Skeletal muscle cell (primary cell): ENCODE measurements around the gene GRK6.
A peak's percentile ranks its signal among the peaks of the same experiment; 100 is the strongest.

Experiments used
- DNase-seq: peaks from one replicate; pipeline ENCODE4 v3.0.0-alpha.2; 2010; ENCODE audit warnings: low read depth
- H3K4me3 ChIP-seq: 2 replicates; pipeline ENCODE4 v1.5.1; 2011; ENCODE audit warnings: low read depth, mild to moderate bottlenecking, control low read depth, low read length, moderate library complexity

Gene GRK6

DNA sequence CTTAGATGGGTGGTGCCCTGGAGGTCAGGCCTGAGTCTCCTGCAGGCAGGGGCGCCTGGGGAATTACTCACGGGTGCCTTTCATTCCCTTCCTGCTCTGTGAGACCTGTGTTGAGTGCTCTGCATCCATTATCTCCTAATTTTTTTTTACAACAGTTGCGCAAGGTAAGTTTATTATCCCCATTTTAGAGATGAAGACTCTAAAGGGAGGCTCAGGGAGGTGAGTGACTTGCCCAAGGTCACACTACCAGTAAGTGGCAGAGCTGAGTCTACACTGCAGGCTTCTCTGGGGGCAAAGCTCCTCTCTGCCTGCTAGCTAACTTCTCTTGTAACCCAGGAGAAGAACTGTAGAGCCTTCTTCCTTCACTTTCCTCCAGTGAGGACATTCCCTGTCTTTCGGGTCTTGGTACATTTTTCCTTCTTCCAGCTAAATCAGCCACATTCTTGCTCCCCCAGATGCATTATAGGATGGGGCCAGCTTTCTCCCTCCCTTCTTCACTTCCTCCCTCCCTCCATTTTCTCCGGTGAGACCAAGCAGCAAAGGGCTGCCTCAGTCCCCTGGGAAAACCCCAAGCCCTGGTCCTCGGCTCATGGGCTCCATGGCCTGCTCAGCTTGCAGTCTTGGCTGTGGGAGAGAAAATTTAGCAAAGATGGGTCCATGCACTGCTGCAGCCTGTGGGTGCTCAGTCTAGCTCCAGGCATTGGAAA, 21.9 kb downstream of the GRK6 start:
- no peak for DNase-seq
- peak overlapping the region; percentile 65 for H3K4me3 ChIP-seq

DNA sequence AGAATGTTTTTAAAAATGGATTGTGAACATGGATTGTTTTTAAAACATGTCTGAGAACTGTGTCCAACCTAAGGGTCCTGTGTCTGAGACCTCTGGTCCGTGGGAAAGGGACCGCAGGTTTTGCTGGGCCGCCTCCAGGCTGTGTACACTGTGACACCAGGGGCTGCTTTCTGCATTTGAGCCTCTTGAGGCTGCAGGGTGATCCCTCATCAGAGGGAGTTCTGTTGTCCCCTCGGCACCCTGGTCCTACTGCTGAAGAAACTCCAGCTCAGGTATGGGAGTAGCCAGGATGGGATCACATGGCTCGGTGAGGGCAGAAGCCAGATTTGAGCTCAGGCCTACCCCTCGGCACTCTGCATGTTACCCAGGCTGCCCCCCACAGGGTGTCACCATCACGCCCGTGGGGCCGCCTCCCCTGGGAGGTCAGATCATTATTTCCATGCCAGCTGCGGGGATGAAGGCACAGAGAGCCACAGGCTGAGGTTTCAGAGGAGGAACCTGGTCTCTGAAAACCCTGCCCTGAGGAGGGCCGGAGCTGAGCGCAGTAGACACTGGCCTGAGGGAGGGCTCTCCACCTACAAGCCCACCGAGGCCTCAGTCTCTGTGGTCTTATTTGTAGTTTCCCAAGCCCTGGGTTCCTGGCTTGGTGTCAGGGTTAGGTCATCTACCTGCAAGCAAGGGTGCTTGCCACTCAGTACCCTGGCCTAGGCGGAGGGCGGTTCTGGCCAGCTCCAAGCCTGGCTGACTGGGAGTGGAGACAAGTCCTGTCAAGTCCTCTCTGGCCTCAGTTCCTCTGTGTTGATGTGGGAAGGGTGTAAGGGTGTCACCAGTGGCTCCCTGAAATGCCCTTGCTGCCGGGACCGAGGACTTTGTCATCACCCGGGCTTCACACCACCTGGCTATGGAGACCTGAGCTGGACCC, 22.9 kb downstream of the GRK6 start:
- no peak for DNase-seq
- H3K4me3 ChIP-seq: no peak overlapping the region

DNA sequence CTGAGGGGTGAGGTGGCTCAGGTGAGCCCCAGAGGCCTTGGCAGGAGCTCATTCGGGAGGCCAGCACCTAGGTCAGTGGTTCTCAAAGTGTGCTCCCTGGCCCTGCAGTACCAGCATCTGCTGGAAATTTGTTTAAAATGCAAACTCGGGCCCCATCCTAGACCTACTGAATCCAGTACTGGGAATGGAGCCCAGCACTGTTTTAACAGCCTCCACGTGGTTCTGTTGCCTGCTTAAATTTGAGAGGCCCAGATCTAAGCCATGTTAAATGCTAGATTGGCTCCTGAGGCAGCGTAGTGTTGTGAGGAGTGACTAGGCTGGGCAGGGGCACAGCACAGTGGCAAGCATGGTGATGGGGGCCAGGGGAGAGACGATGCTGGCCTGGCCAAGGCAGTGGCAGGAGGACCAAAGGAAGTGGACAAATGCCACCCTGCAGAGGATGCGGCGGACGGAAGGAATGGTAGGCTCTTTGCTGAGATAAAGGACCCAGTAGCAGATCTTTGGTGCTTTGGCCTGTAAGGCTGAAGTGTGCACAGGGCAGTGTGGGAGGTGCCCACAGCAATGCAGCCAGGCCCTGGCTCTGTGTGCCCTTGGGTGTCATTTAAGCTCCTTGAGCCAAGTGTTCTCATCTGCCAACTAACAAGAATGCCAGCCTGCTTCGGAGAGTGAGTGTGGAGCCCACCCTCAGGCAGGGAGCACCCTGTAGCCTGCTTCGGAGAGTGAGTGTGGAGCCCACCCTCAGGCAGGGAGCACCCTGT, 24.4 kb downstream of the GRK6 start:
- H3K4me3 ChIP-seq: no peak overlapping the region
- DNase-seq: no peak

DNA sequence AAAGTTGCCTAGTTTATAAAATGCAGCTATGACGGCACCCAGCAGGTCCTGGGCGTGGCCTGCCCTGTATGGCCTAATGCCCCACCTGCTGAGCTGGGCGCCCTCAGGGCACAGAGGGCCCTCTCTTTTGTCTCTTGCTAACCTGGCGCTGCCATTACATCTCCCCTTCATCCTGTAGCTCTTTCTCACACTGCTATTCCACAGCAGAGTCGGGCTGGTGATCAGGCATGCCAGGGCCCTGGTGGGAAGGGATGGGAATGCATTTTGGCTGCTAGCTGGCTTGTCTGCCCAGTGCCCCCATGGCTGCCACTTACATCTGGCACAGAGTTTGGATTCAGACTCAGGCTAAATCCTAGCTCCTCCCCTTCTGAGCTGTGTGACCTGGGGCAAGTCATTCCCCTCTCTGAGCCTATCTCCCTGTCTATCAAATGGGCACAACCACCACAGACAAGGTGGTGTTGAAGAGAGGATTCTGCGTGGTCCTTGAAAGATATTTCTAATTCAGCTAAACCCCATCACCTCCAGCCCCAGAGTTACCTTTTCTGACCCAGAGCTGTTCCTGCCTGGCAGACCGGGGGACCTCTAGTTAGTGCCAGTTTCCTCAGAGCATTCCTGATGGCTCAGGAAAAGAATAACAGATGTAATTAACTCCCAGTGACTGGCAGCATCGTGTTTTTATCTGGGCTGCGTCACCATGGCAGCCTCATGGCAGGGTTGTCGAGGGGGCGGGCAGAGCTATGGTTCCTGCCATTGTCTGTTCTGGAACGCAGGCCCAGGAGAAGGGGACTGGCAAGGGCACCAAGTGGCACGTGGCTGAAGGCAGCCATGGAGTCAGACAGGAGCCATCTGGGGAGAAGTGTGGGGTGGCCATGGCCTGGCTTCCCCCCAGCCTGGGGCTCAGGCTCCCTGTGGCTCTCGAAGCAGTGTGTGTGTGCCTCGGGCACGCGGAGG, 26.5 kb downstream of the GRK6 start:
- DNase-seq: no peak
- H3K4me3 ChIP-seq: no peak overlapping the region

DNA sequence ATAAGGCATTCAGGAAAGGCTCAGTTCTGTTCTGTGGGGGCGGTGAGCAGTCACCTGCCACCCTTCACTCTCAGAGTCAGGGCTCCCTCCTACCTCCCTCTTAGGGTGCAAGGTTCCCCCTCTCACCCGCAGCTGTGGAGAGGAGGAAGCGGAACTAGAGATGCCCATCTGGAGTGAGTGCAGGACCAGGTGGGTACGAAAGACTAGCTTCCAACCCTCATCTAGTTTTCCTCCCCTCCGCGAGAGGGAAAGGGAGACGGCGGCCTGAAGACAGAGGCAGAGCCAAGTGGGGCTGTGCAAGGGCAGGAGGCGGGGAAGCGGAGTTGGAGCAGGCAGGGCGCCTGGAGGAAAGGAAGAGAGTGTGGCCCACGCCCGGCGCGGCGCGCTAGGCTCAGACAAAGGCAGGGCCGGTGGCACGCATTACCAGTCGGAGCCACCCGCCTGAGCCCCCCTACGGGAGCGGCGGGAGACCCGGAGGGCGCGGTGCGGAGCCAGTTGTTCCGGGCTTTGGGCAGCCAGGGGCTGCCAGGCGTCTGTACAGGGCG, 27.4 kb downstream of the GRK6 start:
- H3K4me3 ChIP-seq: peak overlapping the region; percentile 45
- DNase-seq: no peak

DNA sequence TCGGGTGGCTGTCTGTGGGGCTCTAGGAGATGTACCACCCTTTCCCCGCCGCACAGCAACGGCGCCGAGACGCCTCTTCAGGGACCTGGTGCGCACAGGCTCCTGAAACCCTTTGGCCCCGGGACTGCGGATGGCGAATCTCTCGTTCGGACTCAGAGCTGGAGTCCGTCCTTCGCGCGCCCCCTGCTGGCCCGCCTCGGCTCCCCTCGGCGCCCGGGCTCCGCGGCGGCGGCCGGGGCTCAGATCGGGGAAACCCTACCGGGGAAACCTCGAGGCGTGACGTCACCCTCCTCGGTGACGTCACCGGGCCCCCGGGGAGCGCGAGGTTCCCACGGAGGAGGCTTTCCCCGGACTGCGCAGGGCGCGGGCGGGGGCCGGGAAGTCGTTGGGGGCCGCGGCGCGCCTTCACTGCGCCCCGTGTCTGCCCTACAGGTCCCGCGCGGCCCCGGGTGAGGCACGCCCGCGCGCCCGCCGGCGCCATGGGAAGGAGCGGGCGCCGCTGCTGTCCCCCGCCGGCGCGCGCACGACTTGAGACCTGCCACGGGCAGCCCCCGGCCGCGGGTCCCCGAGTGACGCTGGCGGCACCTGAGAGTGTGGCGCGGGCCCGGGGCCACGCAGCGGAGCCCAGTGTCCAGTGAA, 28.0 kb downstream of the GRK6 start:
- H3K4me3 ChIP-seq: peak overlapping the region; percentile 45

DNA sequence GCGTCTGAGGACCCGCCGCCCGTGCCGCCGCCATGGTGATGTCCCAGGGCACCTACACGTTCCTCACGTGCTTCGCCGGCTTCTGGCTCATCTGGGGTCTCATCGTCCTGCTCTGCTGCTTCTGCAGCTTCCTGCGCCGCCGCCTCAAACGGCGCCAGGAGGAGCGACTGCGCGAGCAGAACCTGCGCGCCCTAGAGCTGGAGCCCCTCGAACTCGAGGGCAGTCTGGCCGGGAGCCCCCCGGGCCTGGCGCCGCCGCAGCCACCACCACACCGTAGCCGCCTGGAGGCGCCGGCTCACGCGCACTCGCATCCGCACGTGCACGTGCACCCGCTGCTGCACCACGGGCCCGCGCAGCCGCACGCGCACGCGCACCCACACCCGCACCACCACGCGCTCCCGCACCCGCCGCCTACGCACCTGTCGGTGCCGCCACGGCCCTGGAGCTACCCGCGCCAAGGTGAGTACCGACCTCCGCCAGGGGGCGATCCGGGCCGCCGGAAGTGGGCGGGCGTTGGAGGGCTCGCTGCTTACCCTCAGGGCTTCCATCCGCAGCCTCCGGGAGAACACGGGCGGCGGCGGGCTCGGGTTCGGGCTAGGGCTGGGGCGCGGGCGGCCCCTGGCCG, 28.7 kb downstream of the GRK6 start:
- no peak for DNase-seq
- H3K4me3 ChIP-seq: peak overlapping the region; percentile 45

More for the DNA sequence above, 28.0 kb downstream of the GRK6 start:
- DNase-seq: no peak

DNA sequence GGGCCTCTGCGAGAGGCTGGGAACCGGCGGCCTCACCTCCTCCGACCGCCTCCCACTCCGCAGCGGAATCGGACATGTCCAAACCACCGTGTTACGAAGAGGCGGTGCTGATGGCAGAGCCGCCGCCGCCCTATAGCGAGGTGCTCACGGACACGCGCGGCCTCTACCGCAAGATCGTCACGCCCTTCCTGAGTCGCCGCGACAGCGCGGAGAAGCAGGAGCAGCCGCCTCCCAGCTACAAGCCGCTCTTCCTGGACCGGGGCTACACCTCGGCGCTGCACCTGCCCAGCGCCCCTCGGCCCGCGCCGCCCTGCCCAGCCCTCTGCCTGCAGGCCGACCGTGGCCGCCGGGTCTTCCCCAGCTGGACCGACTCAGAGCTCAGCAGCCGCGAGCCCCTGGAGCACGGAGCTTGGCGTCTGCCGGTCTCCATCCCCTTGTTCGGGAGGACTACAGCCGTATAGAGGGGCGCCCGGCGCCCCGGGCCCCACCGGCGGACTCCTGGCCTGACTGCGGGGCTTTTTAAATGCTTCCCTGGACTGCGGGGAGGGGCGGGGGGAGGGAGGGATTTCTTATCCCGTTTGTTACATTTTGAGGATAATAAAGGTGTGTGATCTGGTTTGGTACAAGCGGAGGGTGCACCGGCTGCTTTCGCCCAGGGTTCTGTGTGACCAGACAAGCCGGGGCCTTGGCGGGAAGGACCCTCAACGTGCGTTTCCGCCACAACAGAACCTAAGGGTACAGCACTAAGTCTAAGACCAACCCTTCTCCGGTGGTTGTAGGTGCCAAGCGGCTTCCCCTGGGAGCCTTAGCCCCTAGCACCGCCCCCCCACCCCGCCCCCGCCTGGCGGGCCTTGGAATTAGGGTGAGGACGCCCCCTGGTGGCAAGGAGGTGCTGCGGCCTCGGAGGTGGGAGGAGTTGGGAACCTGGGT, 29.4 kb downstream of the GRK6 start:
- H3K4me3 ChIP-seq: peak overlapping the region; percentile 45
- DNase-seq: peak; percentile 59

DNA sequence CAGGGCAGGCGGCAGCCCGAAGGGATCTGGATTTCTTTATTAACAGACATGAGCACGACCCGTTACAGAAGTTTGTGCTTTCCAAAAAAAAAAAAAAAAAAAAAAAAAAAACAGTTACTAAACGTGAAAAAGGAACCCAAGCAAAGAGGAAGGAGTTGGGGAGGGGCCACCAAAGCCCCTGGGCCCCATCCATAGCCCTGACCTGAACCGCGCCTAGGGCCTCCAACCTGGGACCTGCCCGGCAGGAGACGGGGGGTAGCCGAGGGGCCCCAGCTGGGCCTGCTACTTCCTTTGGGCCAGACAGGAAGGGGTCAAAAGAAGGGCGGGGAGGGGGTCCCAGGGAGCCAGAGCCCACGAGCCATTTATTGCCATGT, 30.1 kb downstream of the GRK6 start:
- no peak overlapping the region for H3K4me3 ChIP-seq
- no peak for DNase-seq

DNA sequence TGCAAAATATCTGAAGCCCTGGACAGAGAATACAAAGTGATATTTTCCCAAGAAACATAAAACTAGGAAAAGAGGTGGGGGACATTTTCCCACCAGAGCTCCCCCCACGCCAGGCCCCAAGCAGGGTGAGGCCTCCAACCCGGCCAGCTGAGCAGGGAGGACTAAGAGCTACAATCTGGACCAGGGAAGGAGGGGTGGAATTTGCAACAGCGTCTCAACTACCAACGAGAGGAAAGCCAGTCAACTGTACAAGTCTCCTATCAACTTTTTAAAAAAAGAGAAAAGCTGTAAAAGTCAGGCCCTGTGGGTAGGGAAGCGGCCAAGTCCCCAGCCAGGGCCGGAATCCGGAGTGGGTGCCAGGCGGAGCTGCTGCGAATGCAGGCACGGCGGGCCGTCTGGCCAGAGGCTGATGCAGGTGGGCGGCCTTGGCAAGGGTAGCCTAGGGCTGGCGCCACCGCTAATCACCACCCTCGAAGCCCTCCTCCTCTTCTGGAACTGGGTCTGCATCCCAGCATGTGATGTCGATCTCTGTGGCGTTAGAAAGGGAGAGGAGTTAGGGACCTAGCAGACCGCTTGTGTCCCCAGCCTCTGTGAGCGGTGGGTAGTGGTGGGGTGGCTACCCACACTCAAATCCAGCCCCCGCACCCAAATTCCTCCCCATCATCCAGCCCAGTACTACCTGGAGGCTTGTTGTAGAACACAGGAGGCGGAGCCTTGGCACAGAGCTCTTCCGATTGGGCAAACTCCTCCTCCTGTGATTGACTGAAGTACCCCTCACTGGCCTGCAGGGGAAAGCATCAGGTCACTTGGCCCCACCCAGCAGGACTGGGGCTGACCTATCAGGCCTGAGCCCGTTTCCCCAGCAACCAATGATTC, 30.7 kb downstream of the GRK6 start:
- DNase-seq: peak; percentile 95
- H3K4me3 ChIP-seq: no peak overlapping the region

DNA sequence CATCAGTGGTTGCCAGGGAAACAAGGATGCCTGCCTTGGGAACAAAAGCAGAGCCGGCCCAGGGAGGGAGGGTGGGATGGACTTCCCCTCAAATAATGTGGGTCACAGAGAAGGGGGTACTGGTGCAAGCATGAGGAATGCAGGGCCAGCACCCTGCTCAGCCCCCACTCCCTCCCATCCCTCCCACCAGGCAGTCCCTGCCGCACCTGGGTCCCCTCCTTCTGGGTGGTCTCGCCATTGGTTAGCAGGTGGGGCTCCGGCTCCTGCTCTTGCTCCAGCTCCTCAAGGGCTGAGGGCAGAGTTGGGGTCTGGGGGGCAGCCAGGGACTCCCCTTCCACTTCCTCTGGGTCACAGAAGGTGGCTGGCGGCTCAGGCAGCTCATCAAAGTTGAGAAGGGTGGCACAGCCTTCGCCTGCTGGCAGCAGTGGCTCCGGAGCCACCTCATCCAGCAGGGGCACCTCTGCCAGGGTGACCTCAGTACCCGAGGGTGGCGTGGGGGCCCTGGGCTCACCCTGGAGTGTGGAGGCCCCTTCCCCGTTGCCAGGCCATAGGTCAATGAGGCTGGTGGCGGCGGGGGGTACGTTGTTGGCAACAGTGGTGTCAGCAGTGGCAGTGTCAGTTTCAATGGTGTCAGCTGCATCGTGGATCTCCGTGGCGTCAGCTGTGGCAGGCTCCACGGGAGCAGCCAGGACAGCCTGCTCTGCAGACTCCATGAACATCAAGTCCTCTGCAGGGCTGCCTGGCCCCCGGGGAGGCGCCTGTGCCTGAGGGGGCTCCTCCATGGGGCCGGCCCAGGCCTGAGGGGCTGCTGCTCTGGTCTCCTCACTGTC, 31.6 kb downstream of the GRK6 start:
- H3K4me3 ChIP-seq: no peak overlapping the region
- DNase-seq: no peak

DNA sequence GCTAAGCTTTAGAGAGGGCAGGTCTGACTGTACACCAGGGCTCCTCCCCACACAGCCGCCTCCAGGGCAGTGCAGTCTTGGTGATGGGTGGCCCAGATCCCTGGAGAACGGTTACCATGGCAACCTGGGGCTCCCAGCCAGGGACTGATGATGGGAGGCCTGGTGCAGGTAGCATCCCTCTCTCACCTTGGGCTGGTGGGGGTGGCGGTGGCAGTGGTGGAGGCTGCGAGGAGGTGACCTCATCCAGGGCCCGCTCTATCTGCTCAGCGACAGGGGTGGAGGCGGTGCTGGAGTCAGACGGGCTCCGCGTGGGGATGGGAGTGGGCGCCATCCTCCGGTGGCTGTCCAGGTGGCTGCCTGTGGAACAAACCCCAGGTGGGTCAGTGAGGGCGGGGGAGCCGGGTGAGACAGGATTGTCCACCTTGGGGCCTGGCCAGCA, 32.5 kb downstream of the GRK6 start:
- no peak for DNase-seq
- H3K4me3 ChIP-seq: no peak overlapping the region

DNA sequence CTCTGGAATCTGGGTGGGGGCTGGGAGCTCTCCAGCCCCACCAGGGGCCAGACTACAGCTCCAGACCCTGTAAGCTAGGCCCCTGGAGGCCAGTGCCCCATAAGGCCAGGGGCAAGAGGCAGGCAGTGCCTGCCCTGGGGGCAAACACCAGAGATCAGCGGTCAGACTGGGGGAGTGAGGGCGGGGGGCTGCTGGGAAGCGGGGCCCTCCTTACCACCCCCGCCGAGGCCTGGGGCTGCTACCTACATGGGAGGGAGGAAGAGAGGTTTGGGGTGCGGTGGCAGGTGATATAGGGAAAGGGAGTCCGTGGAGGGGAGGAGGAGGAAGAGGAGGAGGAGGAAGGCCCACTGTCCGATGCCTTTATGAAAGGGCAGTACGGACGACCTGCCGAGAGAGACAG, 32.9 kb downstream of the GRK6 start:
- DNase-seq: no peak
- no peak overlapping the region for H3K4me3 ChIP-seq

DNA sequence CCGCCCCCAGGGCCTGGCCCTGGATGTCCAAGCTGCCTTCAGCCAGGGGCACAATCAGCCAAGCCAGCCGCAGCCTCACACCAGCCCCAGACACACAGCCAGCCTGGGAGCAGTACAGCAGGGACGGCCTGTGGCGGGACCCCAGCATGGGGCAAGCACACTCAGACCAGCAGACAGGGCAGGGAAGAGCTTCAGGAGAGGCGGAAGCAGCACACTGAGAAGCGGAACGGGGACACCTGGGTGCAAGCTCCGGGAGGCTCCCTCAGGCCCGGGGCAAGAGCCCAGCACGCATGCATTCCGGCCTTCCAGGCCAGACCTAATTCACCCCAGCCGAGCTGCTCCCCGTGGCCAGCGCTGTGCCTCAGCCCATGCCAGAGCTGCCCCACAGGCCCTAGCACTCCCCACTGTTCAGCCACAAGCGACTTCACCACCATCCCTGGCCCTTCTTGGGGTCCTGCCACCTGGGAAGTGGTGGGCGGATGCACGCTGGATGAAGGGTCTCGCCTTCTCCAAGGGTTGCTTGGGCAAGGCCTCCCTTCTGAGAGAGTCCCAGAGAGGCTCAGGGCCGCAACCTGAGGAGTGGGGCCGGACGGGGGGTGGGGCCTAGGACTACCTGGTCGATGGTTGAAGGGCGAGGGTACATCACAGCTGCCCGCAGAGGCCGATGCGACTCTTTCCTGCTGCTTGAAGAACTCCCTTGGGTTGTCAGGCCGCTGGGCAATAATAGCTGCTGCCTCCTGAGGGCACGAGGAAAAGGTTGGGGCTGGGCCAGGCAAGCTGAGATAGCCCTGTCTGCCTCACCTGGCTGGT, 33.5 kb downstream of the GRK6 start:
- no peak overlapping the region for H3K4me3 ChIP-seq
- no peak for DNase-seq
